Measurements from ENCODE around the gene GRM8. TPM values are rescaled to one million over a fixed set of nuclear protein-coding genes. Genes with fewer than 3 reads are reported as not detected.
A peak's percentile ranks its signal among the peaks of the same experiment; 100 is the strongest.

Gene GRM8
- polyA plus RNA-seq, 1 donor from 2014 or later: not detected

GRCh38 chr7:127207230-127207629 is 45.5 kb downstream of the GRM8 start:
- H3K4me3 Mint-ChIP-seq: no peak overlapping the region
- H3K9me3 Mint-ChIP-seq: peaks cover 0 to 3% (median 0%) of the 10 kb centered on the region in 3 donors
- peaks cover 7% of the 10 kb centered on the region for H3K27me3 Mint-ChIP-seq
- no peak overlapping the region for H3K27ac Mint-ChIP-seq
- H3K36me3 Mint-ChIP-seq: no peaks in the 10 kb centered on the region
- H3K4me1 Mint-ChIP-seq: no peaks in the 10 kb centered on the region

DNA sequence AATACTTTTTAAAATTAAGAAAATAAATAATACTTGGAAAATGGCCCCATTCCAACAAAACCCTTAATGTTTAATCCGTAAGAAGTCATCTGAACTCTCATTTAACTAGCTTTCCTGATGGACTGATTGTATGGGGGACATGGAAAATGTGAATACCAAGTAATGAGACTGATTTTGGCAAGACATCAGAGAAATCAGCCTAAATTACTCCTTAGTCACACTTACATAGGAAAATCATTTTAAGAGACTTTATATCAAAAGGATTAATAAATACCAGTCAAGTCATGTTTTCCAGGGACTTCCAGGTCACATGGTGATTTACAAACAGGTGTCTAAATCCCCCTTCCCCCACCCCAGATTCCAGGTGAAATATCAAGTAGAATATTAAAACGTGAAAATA is 58.2 kb downstream of the GRM8 start:
- H3K27me3 Mint-ChIP-seq: peaks cover 5% of the 10 kb centered on the region
- H3K4me3 Mint-ChIP-seq: no peak overlapping the region
- H3K27ac Mint-ChIP-seq: no peak overlapping the region
- H3K36me3 Mint-ChIP-seq: peaks cover 1% of the 10 kb centered on the region
- H3K4me1 Mint-ChIP-seq: no peaks in the 10 kb centered on the region
- peaks cover 0 to 4% (median 0%) of the 10 kb centered on the region in 3 donors for H3K9me3 Mint-ChIP-seq

DNA sequence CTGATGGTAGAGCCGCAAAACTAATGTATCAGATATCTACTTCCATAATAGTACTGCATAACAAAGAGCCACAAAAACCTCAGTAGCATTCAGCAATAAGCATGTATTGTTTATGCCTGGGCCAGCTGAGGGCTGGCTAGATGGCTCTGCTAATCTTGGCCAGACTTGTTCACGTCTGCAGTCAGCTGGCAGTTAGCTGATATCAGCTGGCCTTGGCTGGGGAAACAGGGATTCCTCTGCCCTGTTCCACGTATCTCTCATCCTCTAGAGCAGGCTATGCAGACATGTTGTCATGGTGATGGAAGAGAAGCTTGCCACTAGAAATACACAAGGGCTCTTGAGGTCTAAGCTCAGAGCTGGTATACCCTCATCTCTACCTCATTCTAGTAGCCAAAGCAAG is 62.9 kb downstream of the GRM8 start:
- Mint-ChIP-seq H3K36me3 (no peaks in the 10 kb centered on the region), H3K9me3 (peaks cover 0 to 4% (median 4%) of the 10 kb centered on the region in 3 donors), H3K27me3 (peaks cover 5% of the 10 kb centered on the region), H3K27ac (no peak overlapping the region), H3K4me3 (no peak overlapping the region), H3K4me1 (no peaks in the 10 kb centered on the region)

GRCh38 chr7:127189074-127189473 is 63.7 kb downstream of the GRM8 start:
- Mint-ChIP-seq H3K4me3 (no peak overlapping the region), H3K27ac (no peak overlapping the region)

DNA sequence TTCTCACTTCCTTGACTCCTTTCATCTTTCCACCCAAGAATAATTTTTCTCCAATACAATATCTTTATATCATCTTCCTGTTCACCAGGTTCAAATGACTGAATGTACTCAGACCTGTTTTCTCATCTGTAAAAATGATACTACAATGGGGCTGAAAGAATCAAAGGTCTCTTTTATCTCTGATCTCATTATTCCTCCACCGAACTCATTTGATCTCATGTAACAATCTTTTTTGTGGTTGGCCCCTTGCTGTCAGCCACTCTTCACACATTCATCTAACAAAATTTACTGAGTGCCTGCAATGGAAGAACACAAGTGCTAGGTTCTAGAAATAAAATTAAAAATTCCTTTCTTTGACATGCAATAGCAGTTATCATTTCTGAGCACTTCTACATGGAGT is 65.0 kb downstream of the GRM8 start:
- Mint-ChIP-seq H3K36me3 (no peaks in the 10 kb centered on the region), H3K27ac (no peak overlapping the region), H3K27me3 (peaks cover 4% of the 10 kb centered on the region), H3K9me3 (peaks cover 0 to 4% (median 2%) of the 10 kb centered on the region in 3 donors), H3K4me1 (no peaks in the 10 kb centered on the region), H3K4me3 (no peak overlapping the region)

More at GRCh38 chr7:127189074-127189473, 63.7 kb downstream of the GRM8 start:
- Mint-ChIP-seq H3K4me1 (no peaks in the 10 kb centered on the region), H3K36me3 (no peaks in the 10 kb centered on the region), H3K9me3 (peaks cover 0 to 4% (median 4%) of the 10 kb centered on the region in 3 donors), H3K27me3 (peaks cover 5% of the 10 kb centered on the region)

DNA sequence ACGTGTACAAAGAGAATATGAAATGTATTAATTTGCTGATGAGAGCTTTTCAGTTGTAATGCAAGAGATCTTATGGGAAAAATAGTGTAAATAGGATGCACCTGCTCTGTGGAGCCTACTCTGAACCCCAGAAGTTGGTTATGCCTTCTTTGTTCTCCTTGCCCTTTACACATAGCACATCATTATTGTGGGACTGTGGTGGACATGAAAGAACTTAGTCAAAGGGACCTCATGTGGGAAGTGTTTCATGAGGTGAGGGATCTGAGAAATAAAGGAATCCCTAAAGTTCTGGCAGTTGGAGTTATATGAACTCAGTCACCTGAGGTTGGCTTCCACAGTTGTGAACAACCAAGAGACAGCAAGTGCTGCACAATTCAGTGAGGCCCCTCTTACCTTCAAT is 66.1 kb downstream of the GRM8 start:
- Mint-ChIP-seq H3K4me3 (no peak overlapping the region), H3K27me3 (peaks cover 3% of the 10 kb centered on the region), H3K4me1 (no peaks in the 10 kb centered on the region), H3K27ac (no peak overlapping the region), H3K9me3 (peaks cover 0 to 10% (median 4%) of the 10 kb centered on the region in 3 donors), H3K36me3 (no peaks in the 10 kb centered on the region)

DNA sequence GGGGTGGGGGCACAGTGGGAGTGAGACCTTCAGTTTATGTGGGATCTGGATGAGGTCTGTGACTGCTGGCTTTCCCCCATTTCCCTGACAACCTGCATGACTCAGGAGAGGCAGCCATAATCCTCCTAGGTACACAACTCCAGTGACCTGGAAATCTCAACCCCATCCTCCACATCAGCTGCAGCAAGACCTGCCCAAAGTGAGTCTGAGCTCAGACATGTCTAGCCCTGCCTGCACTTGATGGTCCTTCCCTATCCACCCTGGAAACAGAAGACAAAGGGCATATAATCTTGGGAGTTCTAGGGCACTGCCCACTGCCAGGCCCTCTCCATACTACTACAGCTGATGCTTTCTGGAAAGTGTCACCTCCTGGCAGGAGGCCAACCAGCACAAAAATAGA is 75.6 kb downstream of the GRM8 start:
- no peak overlapping the region for H3K4me3 Mint-ChIP-seq
- H3K4me1 Mint-ChIP-seq: no peaks in the 10 kb centered on the region
- no peaks in the 10 kb centered on the region for H3K27me3 Mint-ChIP-seq
- no peak overlapping the region for H3K27ac Mint-ChIP-seq
- peaks cover 6 to 21% (median 18%) of the 10 kb centered on the region in 3 donors for H3K9me3 Mint-ChIP-seq
- peaks cover 4% of the 10 kb centered on the region for H3K36me3 Mint-ChIP-seq

DNA sequence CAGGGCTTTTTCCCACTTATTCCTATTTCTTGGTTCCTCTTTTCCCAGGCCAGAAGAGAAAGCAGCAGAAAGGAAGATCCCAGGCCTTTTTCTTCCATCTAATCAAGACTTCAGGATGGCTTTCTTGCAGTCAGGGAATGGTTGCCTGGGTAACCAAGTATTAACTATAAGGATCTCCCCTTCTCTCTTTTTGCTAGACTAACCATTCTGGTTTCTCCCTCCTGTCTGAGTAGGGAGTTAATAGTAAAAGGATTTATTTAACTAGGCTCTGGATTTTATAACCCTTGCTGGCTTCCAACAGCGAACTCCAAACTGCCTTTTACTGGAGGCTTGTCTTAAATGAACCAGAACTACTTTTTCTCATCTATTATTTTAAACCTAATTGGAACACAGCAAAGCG is 90.4 kb downstream of the GRM8 start:
- Mint-ChIP-seq H3K36me3 (no peaks in the 10 kb centered on the region), H3K4me3 (no peak overlapping the region), H3K27ac (peak overlapping the region in 1 of 3 donors; percentile 37), H3K9me3 (peaks cover 0 to 3% (median 0%) of the 10 kb centered on the region in 3 donors), H3K27me3 (peaks cover 5% of the 10 kb centered on the region), H3K4me1 (no peaks in the 10 kb centered on the region)

- no peak overlapping the region for H3K27ac Mint-ChIP-seq
Observed at GRCh38 chr7:127158659-127159058, 94.1 kb downstream of the GRM8 start.

DNA sequence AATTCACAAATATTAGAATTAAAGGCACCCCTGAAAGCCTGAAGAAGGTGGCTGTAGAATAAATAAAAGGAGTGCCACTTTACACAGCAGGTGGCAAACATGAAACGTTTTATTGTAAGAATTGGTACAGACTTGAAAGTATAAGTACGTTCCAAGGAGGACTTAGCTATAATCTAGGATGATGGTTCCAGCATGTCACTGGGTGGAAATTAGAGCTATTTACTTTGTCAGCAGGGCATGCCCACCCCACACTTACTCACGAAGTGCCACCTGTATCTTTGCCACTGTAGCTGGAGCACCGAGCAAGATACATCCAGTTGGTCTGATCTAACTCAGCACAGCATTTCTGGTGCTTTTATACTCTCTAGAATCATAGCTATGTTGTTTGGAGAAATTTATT is 97.8 kb downstream of the GRM8 start:
- Mint-ChIP-seq H3K27me3 (peaks cover 4% of the 10 kb centered on the region), H3K36me3 (no peaks in the 10 kb centered on the region), H3K4me1 (no peaks in the 10 kb centered on the region), H3K4me3 (no peak overlapping the region), H3K27ac (no peak overlapping the region), H3K9me3 (no peaks in the 10 kb centered on the region)

More at GRCh38 chr7:127158659-127159058, 94.1 kb downstream of the GRM8 start:
- no peak overlapping the region for H3K4me3 Mint-ChIP-seq
- H3K4me1 Mint-ChIP-seq: no peaks in the 10 kb centered on the region
- H3K27me3 Mint-ChIP-seq: peaks cover 2% of the 10 kb centered on the region
- H3K9me3 Mint-ChIP-seq: peaks cover 0 to 3% (median 0%) of the 10 kb centered on the region in 3 donors
- no peaks in the 10 kb centered on the region for H3K36me3 Mint-ChIP-seq

DNA sequence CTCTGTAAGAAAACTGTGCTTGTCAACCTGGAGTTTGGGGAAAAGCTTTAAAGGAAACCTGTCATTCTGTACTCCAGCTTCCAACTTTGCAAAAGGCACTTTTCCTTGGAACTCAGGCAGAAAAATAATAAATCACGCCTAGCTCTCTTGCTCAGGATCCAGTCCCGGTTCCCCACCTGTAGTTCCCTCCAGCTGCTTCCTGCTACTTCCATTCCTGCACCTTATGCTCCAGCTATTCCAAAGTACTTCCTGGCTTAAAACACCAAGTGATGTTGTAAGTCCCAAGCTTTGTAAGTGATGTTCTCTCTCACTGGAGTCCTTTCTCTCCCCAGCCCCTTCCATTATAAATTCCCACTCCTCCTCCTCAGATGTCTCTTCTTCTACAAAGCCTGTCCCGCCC is 98.6 kb downstream of the GRM8 start:
- H3K9me3 Mint-ChIP-seq: no peaks in the 10 kb centered on the region
- no peak overlapping the region for H3K4me3 Mint-ChIP-seq
- peaks cover 4% of the 10 kb centered on the region for H3K27me3 Mint-ChIP-seq
- no peaks in the 10 kb centered on the region for H3K4me1 Mint-ChIP-seq
- no peak overlapping the region for H3K27ac Mint-ChIP-seq
- H3K36me3 Mint-ChIP-seq: no peaks in the 10 kb centered on the region

- Mint-ChIP-seq H3K4me1 (no peaks in the 10 kb centered on the region), H3K4me3 (no peak overlapping the region), H3K27ac (no peak overlapping the region), H3K9me3 (no peaks in the 10 kb centered on the region), H3K27me3 (peaks cover 4% of the 10 kb centered on the region), H3K36me3 (no peaks in the 10 kb centered on the region)
Observed at GRCh38 chr7:127153315-127153714, 99.4 kb downstream of the GRM8 start.

DNA sequence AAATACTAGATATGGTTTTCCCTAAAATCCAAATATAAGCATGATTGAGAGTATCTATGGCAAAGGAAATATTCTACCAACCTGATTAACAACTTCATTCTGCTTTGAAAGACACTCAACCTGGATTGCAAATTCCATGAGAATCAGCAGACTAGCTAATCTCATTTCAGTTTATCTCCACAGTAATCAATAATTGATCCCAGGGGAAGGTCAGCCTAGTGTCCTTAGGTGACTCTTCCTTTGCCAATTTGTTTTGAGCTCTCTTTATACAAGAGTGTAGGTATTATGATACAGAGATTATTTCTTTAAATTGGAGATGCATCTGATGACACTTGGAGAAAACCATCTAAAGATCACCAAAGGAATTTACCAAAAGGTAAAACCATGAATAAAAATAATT is 100.3 kb downstream of the GRM8 start:
- Mint-ChIP-seq H3K27ac (no peak overlapping the region), H3K27me3 (peaks cover 8% of the 10 kb centered on the region), H3K4me3 (no peak overlapping the region), H3K36me3 (no peaks in the 10 kb centered on the region), H3K9me3 (no peaks in the 10 kb centered on the region), H3K4me1 (no peaks in the 10 kb centered on the region)

DNA sequence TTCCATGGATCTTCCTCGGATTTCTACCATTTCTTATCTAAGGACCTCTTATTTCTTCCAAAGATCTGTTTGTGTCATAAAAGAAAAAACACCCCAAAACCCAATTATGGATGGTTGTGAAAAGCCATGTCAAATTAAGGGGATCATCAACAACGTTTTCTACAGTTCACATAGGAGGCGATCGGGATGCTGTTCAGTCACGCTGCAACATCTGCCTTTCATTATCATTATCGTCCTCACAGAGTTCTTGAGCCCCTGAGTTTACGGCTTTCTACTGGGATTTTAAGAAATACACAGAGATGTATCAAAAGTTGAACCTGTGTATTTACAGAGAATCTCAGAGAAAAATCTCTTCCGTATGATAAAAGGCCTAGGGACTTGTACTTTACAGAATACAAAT is 101.4 kb downstream of the GRM8 start:
- Mint-ChIP-seq H3K27ac (no peak overlapping the region), H3K4me3 (no peak overlapping the region), H3K9me3 (no peaks in the 10 kb centered on the region), H3K27me3 (peaks cover 8% of the 10 kb centered on the region), H3K4me1 (no peaks in the 10 kb centered on the region), H3K36me3 (no peaks in the 10 kb centered on the region)

DNA sequence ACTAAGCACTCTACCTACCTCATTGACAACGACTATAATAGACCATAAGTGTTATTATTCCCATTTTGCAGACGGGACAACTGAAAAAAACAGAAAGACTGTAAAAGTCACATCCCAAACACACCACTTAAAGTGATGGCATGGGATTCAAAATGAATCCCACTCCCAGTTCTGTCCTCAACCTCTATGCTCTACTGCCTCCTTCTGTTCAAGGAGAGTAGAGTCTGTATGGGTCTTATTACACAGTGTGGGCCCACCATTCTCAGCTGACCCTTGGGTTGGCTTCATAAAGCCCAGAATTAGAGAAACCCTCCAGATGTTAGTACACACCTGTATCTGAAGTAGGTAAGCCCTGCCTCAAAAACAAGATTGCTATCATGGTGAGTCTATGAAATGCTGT is 102.2 kb downstream of the GRM8 start:
- Mint-ChIP-seq H3K27ac (no peak overlapping the region), H3K4me1 (no peaks in the 10 kb centered on the region), H3K36me3 (no peaks in the 10 kb centered on the region), H3K27me3 (peaks cover 8% of the 10 kb centered on the region), H3K4me3 (no peak overlapping the region), H3K9me3 (no peaks in the 10 kb centered on the region)

DNA sequence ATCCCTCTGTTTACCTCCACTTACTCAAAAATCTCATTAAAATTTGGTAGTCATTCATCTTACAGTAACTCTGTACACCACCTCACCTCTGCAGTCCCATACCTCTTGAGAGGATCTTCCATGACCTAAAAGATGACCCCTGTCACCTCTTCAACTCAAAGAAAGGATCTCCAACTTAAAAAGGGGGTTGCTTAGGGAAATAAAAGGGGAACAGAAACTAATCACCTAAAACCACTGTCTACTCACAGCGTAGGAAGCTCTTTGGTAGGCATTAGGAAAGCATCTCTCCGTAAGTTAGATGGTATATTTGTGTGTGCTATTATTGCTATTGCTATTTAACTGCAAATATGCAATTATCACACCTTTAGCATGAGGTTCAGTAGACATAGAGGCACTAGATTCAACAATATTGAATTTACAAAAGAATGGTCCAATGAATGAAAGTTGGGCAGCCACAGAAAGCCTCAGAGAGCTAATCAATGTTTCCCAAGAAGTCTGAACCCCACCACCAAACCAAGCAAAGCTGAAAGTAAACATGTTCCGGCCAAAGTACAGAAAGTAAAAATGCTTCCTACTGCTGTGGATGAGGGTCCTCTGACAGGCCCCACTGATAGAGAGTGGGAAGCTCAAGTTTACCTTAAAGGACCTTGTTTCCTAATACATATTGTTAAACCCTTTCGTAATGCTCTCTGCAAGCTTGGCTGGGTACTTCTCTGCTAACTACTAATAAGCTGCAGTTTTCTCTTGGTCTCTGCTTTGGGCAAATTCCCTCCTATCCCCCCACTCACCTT is 105.8 kb downstream of the GRM8 start:
- H3K9me3 Mint-ChIP-seq: peaks cover 0 to 2% (median 0%) of the 10 kb centered on the region in 3 donors
- H3K4me3 Mint-ChIP-seq: no peak overlapping the region
- no peak overlapping the region for H3K27ac Mint-ChIP-seq
- H3K4me1 Mint-ChIP-seq: no peaks in the 10 kb centered on the region
- H3K36me3 Mint-ChIP-seq: no peaks in the 10 kb centered on the region
- H3K27me3 Mint-ChIP-seq: peaks cover 8% of the 10 kb centered on the region

Measured in IgD-negative memory B cell (primary cell).